NT2/D1 (cell line): ENCODE data around the gene ZDHHC20.

Experiments
- DNase-seq: peaks from one replicate; pipeline ENCODE4 v3.0.0-alpha.2; 2011; ENCODE audit warnings: low read depth, low spot score
- H3K27me3 ChIP-seq: 2 replicates; pipeline ENCODE4 v1.6.0; 2011; ENCODE audit warnings: mild to moderate bottlenecking; ENCODE audit not compliant: insufficient read length, insufficient read depth
- H3K36me3 ChIP-seq: 2 replicates; pipeline ENCODE4 v1.6.1; 2011; ENCODE audit warnings: mild to moderate bottlenecking, low read length, mixed read lengths; ENCODE audit not compliant: insufficient read depth, insufficient read length
- H3K4me1 ChIP-seq: 2 replicates; pipeline ENCODE4 v1.5.1; 2011; ENCODE audit not compliant: insufficient read depth, insufficient read length
- H3K4me3 ChIP-seq: 2 replicates; pipeline ENCODE4 v1.5.1; 2011; ENCODE audit warnings: low read depth; ENCODE audit not compliant: insufficient read length
- H3K9ac ChIP-seq: 2 replicates; pipeline ENCODE4 v1.6.0; 2011; ENCODE audit warnings: low read depth; ENCODE audit not compliant: insufficient read length
- H3K9me3 ChIP-seq: 2 replicates; pipeline ENCODE4 v1.5.1; 2011; ENCODE audit warnings: mild to moderate bottlenecking, low read length; ENCODE audit not compliant: insufficient read depth
- SUZ12 ChIP-seq: IDR thresholded peaks from 2 replicates; pipeline ENCODE4 v1.6.1; 2011; ENCODE audit not compliant: insufficient read length, insufficient read depth; ENCODE audit errors: extremely low read depth
- YY1 ChIP-seq: IDR thresholded peaks from 2 replicates; pipeline ENCODE4 v1.6.1; 2011; ENCODE audit not compliant: insufficient read length, insufficient read depth
- ZNF274 ChIP-seq: IDR thresholded peaks from 2 replicates; pipeline ENCODE4 v1.6.1; 2011; ENCODE audit warnings: mild to moderate bottlenecking, low read depth, low read length

Gene ZDHHC20

DNA sequence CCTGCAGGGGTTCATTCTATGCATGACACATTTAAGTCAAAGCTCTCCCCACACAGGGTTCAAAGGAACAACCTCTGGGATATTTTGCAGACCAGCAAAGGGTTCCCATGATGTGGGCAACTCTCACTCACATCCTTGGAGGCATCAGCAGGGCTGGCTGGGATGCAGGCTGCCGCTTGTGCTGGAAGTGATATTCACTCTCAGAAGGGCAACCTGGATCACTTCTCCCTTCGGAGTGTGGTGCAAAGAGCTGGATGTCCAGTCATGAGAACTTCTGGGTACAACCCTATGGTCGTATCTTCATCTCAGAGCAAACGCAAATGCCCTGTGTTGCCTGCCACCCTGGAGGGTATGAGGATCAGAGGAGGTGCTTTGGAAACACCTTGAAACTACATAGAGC lies 98.6 kb downstream of the ZDHHC20 start:
- TF ChIP-seq ZNF274, result no peak
- no peak for TF ChIP-seq SUZ12
- no peak for TF ChIP-seq YY1
- no peak overlapping the region for H3K9ac ChIP-seq
- no peak overlapping the region for H3K4me3 ChIP-seq

DNA sequence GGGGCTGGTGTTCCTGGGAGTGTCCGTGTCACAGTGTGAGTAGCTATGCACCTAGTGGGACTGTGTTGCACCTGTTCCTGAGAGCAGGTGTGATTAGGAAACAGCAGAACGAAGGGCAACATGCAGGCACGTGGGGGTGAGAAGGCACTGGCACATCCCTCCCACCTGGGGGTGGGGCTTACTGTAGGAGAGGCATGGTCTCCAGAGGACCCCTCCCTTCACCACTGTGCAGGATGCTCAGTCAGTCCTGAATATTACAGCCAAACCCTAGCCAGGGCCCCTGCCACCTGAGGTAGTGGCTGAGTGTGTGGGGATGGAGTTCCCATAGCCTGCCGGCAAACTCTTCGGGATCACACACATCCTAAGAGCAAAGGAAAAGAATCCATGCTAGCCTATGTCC lies 99.2 kb downstream of the ZDHHC20 start:
- Histone ChIP-seq H3K9ac (no peak overlapping the region), H3K4me1 (no peaks in the 10 kb centered on the region), H3K9me3 (no peaks in the 10 kb centered on the region), H3K4me3 (no peak overlapping the region), H3K27me3 (no peaks in the 10 kb centered on the region), H3K36me3 (no peaks in the 10 kb centered on the region)
- no peak for DNase-seq
- TF ChIP-seq SUZ12 (no peak), ZNF274 (no peak), YY1 (no peak)

More for the DNA sequence above, 98.6 kb downstream of the ZDHHC20 start:
- no peak for DNase-seq
- H3K36me3 ChIP-seq, result no peaks in the 10 kb centered on the region
- no peaks in the 10 kb centered on the region for H3K27me3 ChIP-seq
- no peaks in the 10 kb centered on the region for H3K9me3 ChIP-seq
- no peaks in the 10 kb centered on the region for H3K4me1 ChIP-seq

DNA sequence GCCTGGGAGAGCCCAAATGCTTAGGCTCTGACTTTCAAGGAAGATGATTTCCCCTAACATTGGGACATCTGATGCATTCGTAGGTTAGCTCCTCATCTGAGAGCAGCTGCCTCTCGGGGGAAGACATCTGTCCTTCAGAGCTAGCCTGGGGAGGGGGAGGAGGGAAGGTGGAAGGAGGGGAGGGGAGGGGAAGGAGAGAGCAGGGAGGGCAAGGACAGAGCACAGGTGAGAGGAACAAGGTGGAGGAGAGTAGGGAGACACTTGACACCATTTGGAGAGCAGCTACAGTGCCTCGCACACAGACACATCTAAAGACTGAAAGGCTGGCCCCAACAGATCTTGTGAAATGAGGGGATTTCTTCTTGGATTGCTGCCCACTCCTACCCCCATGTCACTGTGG lies 103.8 kb downstream of the ZDHHC20 start:
- Histone ChIP-seq H3K9ac (no peak overlapping the region), H3K4me3 (no peak overlapping the region), H3K9me3 (no peaks in the 10 kb centered on the region), H3K4me1 (peaks cover 2% of the 10 kb centered on the region), H3K27me3 (no peaks in the 10 kb centered on the region), H3K36me3 (no peaks in the 10 kb centered on the region)
- no peak for TF ChIP-seq ZNF274
- no peak for TF ChIP-seq SUZ12
- no peak for DNase-seq

DNA sequence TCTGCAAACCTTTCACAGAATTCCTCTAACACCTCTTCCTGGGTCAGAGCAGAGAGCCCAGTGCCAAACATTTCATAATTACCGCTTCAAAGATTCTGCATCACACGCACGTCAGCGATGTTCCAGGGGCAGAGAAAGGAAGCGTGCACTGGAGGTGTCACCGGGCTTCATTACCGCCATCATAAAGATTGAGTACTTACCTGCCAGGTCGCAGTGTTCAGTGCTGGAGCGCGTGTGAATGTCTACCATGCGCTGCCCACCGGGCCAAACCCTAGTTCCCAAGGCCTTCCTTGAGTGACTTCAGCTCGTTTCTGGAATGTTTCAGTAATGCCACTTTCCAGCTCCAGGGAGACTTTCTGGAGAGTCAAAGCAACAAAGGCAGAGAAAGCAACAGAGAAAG lies 104.4 kb downstream of the ZDHHC20 start:
- Histone ChIP-seq H3K36me3 (no peaks in the 10 kb centered on the region), H3K9me3 (no peaks in the 10 kb centered on the region), H3K9ac (no peak overlapping the region), H3K4me3 (no peak overlapping the region), H3K27me3 (no peaks in the 10 kb centered on the region), H3K4me1 (peaks cover 2% of the 10 kb centered on the region)
- no peak for DNase-seq
- TF ChIP-seq ZNF274, result no peak
- TF ChIP-seq YY1, result no peak
- no peak for TF ChIP-seq SUZ12

DNA sequence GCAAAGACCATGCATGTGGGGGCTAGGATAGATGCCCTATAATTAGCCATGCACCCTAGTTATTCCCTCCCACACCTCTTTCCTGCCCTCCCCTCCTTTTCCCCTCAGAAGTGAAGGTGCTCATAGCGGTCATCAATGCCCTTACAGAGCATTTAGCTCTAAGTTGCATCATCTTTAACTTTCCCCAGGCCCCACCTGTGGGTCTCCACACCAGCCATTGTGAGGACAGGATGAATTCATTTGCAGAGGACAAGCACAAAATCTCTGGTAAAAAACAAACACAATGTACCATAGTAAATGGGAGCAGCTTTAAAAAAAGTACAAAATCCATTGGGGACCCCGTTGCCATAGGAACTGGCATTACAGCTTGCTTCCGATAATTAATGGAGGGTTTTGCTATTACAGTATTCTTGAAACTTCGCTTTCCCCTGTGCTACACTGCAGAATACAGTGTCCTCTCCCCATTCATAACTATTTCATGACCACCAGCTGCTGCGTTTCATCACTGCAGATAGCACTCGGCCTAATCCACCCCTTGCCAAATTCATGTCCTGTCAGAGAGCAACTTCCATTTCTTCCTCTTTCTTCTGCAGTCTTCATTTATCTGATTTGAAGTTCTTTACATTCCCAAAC lies 110.5 kb downstream of the ZDHHC20 start:
- TF ChIP-seq YY1, result no peak
- no peak for TF ChIP-seq SUZ12
- no peaks in the 10 kb centered on the region for H3K4me1 ChIP-seq
- no peak overlapping the region for H3K4me3 ChIP-seq
- H3K9ac ChIP-seq, result no peak overlapping the region
- no peaks in the 10 kb centered on the region for H3K27me3 ChIP-seq
- H3K36me3 ChIP-seq, result no peaks in the 10 kb centered on the region
- H3K9me3 ChIP-seq, result no peaks in the 10 kb centered on the region
- DNase-seq, result no peak

DNA sequence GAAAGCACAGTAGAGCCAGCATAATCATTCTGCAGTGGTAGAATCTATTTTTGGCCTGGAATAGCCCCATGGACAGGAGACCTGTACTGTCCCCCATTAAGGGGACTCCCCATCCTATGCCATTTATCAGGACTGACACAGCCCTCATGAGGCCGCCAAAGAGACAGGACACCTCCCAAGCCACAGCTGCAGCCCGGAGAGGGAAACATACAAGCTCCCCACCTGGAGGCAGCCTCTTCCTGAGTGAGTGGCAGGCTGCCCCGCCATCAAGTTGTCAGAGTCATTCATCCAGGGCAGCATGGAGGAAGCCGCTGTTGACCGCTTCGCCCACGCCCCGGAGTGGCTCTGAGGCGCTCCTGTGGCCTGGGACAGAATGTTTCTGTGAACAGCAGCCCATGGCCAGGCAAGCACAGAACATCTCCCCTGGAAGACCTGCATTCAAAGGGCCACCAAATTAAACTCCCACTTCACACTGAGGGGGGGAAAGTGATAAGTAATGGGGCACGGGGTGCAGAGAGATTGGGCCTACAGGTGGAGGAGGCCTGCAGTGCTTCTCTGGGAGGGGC lies 111.3 kb downstream of the ZDHHC20 start:
- no peak for DNase-seq
- H3K36me3 ChIP-seq, result no peaks in the 10 kb centered on the region
- no peak overlapping the region for H3K9ac ChIP-seq
- TF ChIP-seq YY1, result no peak
- no peak for TF ChIP-seq ZNF274
- no peak for TF ChIP-seq SUZ12
- H3K9me3 ChIP-seq, result no peaks in the 10 kb centered on the region
- no peaks in the 10 kb centered on the region for H3K4me1 ChIP-seq
- H3K4me3 ChIP-seq, result no peak overlapping the region
- no peaks in the 10 kb centered on the region for H3K27me3 ChIP-seq

DNA sequence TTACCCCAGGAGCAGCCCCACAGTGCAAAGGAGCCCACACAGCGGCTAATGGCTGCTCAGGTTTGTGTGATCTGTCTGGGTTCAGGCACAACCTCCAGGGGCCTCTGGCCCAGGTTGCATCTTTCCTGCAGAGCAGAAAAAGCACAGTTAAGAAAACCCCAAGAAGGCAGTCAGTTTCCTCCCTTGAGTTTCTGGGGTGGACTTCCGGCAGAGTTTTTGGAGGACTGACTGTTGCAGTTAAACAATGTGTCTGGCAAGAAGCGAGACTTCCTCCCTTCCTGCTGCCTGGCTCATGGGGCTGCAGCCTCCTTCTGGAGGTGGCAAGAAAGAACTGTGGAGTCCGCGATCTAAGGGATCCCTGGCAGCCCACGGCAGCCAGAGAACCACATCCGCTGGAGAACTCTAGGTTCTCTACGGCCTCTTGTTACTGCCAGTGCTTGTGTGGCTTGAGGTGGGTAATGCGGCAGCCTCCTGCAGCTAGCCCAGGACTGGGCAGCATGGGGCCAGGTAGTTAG lies 114.4 kb downstream of the ZDHHC20 start:
- Histone ChIP-seq H3K27me3 (no peaks in the 10 kb centered on the region), H3K4me3 (no peak overlapping the region), H3K9ac (no peak overlapping the region), H3K9me3 (no peaks in the 10 kb centered on the region), H3K4me1 (no peaks in the 10 kb centered on the region), H3K36me3 (no peaks in the 10 kb centered on the region)
- DNase-seq, result no peak
- TF ChIP-seq ZNF274 (no peak), YY1 (no peak), SUZ12 (no peak)
